ENCODE results near the gene CCDC61.

The CCDC61 gene

DNA sequence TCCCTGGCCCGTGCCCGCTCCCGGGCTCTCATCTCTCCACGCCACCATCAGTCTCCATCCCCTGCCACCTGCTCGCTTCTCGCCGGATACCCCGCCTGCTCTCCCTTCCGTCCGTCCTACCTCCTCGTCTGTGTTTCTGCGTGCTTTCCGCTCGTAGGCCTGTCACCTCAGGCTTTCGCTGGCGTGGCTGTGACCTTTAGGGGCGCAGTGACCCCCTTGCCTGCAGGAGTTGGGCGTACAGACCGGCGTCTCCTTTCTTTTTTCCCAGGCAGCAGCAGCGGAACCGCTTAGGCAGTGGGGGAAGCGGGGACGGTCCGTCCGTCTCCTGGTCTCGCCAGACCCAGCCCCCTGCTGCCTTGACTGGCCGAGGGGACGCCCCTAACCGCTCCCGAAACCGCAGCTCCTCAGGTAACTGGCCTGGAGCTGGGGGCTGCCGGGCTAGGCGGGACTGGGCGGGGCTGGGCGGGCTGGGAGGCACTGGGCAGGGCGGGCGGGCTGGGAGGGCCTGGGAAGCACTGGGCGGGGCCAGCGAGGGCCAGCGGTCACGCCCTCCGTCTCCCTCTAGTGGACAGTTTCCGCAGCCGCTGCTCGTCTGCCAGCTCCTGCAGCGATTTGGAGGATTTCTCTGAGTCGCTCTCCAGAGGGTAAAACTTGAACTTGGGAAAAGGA is 21.3 kb downstream of the CCDC61 start:
- peak; percentile 75 for DNase-seq (ENCODE audit: low spot score)

DNA sequence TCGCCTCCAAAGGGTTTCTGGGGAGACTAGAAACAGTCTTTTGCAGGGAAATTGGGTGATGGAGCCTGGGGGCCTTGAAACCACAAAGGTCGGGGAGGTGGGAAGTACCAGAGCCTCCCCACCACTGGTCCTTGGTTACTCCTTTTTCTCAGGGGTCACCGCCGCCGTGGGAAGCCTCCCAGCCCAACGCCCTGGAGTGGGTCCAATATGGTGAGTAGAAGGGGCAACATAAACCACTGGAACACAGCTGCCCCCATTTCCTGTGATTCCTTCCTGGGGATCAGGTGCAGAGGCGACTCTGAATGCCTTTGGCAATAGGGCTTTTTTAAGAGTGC is 21.8 kb downstream of the CCDC61 start:
- no peak for DNase-seq (ENCODE audit: low spot score)

DNA sequence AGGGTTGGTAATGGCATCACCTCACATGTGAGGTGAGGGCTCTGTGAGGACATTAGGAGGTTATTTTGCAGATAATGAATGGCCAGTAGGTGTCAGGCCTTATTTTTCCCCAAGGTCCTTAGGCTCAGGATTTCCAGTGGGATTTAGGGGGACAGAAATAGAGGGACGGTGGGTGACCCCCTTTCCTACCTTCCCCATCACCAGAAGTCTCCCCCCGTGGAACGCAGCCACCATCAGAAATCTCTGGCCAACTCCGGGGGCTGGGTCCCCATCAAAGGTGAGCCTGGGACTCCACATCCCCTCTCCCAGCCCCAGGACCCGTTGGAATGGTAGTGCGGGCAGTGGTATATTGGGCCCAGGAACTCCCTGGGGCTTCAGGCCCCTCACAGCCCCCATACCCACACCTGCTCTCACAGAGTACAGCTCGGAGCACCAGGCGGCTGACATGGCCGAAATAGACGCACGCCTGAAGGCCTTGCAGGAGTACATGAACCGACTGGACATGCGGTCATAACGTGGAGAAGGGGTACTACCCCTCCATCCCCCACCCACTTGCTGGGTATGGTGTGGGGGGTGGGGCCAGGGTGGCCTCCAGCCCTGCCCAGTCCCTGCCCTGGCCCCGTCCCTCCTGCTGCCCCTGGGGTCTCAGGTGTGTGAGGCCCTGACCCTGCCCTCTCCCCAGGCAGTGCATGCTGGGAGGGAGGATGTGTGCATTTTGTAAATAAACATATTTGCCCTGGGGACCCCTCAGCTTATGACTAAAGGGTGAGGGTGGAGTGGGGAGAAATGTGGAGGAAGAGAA is 22.8 kb downstream of the CCDC61 start:
- DNase-seq (ENCODE audit: low spot score), result no peak

DNA sequence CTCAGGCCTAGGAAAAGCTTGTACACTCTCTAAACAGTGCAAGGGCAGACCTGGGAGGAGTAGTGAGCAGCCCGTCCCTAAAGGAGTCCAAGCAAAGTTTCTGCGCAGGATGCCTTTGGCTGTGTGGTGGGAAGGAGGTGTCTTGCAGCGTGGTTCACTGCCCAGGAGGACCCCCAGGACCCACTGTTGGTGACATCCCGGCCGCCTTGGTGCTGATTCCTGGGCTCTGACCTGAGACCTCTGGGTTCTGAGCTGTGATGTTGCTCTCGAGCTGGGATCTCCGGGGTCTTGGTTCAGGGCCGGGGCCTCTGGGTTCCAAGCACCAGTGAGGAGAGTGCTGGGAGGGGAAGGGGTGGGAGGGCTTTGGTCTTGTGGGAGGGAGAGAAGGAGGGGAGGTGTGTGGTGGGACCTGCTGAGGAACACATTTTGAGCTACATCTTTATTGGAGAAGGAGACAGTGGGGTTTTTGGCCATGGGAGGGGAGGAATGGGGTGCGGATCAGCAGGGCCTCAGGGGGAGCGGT is 23.5 kb downstream of the CCDC61 start:
- DNase-seq (ENCODE audit: low spot score), result no peak

DNA sequence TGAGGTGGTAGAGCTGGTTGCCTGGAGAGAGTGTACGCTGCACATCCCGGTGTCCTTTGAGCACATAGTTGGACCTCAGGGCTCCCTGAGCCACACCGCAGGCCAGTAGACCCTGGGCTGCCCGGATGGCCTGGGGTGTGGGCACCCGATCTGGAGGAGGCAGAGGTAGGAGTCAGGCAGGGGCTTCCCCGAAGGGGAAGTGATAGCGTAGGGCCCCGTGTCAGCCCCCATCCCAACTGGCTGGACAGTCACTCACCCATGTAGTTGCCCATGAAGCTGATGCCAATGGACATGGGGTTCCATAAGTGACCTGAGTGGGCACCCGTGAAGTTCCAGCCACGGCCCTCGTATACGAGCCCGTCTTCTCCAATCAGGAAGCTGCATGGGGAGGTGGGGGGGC is 24.0 kb downstream of the CCDC61 start:
- DNase-seq (ENCODE audit: low spot score), result no peak

DNA sequence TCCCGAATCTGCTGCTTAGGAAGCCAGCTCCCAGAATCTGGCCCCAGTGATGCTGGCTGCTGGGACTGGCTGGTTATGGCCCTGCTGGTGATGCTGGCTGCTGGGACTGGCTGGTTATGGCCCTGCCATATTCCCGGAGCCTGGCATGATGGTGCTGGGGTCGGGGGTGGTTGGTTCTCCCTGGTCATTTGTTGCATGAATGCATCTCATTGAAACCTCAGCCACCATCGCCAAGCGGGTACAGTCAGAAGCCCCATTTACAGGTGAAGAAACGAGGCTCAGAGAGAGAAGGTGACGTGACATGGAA is 25.5 kb downstream of the CCDC61 start:
- DNase-seq (ENCODE audit: low spot score), result no peak

DNA sequence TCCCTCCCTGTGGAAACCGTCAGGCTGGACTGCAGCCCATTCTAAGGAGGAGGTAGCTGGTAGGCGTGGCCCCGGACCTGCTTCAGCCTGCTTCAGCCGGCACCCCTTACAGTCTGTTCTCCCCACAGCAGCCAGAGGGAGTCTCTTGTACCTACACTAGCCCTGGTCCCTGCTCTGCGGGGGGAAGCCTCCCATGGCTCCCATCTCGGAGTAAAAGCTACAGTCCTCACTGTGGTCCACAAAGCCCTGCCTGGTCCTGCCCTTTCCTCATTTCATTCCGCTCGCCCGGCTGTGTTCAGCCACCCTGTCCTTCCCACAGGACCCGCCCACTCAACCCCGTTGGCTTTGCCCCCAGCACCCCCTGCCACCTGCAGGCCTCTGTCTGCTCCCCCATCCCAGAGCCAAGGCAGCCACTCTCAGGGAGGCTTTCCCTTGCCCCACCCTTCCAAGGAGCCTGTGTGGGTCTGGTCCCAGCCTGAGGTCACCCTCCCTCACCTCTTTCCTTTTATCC is 26.3 kb downstream of the CCDC61 start:
- no peak for DNase-seq (ENCODE audit: low spot score)

DNA sequence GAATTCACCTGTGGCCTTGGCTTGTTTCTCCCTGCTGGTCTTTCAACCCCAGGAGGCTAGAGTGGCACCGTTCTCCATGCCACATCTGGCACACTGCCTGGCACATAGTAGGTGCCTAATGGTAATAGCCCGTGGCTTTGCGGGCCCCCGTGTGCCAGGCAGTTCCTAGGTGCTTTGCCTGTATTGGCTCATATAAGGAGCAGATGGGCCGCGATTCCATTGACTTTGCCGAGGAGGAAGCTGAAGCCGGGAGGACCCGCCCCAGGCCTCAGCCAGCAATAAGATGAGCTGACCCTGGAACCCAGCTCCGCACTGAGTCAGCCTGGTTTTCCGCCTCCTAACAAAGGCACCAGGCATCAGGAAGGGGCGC is 26.8 kb downstream of the CCDC61 start:
- DNase-seq (ENCODE audit: low spot score), result no peak

DNA sequence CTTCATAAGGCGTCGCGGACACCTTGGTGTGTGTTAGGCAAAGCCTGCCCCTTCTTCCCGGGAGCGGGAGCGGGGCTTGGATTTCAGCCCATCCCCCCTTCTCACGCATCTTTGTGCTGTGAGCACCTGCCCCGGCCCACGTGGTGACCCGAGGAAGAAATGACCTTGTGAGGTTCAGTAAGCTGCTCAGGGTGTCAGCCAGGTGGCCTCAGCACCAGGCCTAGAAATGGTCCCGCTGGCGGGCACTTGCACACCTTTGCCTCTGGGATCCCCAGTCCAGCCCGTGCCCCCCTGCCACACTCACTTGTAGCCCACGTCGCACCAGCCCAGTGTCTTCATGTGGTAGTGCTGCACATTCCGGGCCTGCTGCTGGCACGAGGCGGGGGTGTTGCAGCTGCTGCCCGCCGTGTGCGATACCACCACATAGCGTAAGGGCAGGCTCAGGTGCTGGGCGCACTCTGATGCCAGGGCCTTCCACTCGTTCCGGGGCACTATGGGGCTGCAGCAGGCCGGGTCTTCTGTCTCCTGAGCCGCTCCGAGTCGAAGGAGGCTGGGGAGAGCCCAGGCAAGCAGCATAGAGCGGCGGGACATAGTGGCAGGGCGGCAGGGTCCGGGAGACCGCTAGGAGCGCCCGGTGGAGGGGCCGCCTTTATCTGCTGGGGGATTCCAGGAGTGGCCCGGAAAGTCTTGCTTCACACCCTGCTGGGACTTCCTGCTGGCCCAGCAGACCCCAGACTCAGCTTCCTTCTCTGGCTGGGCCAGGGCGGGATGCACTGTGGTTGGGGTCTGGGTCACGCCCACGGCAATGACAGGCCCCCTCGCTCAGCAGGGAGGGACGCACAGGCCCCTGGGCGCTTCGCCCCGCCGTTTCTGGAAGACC is 27.4 kb downstream of the CCDC61 start, which contains the start of gene PGLYRP1:
Gene PGLYRP1 (minus strand): TSS at position 623 of the 880 bp plus-strand sequence. CDS start 32 bp downstream, at position 591.
- DNase-seq (ENCODE audit: low spot score), result no peak

DNA sequence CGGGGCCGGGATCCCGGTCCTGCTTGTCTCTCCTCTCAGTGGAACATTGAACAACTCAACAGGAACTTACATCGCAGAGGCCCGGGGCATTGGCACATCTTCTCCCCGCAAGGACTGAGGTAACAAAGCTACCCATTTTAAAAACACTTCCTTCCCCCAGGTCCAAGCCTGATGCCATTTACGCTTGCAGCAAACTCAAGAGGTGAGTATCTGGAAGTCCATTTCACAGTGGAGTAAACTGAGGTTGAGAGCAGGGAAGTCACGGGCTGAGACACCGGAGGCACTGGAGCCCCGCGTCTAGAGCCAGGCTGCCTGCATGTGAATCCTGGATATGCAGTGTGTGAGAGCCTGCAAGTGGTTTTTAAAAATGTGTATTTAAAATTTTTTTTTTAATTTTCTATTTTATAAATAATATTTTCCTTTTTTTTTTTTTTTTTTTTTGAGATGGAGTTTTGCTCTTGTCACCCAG is 28.1 kb downstream of the CCDC61 start:
- DNase-seq (ENCODE audit: low spot score), result no peak

DNA sequence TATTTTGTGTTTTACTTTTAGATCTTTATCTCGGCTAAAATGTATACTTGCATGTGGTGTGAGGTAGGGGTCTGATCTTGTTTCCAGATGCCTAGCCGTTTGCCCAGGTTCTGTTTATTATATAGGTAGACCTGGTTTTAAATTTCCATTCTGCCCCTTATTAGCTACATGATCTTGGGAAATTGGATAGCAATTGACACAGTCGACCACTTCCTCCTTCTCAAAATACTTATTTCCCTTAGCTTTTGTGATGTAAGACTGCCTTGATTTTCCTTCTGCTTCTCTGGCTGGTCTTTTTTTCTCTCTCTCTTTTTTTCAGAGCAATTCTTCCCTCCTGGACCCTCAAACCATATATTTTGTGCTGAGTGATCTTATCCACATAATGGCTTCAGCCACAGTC is 30.6 kb downstream of the CCDC61 start:
- DNase-seq (ENCODE audit: low spot score), result no peak

DNA sequence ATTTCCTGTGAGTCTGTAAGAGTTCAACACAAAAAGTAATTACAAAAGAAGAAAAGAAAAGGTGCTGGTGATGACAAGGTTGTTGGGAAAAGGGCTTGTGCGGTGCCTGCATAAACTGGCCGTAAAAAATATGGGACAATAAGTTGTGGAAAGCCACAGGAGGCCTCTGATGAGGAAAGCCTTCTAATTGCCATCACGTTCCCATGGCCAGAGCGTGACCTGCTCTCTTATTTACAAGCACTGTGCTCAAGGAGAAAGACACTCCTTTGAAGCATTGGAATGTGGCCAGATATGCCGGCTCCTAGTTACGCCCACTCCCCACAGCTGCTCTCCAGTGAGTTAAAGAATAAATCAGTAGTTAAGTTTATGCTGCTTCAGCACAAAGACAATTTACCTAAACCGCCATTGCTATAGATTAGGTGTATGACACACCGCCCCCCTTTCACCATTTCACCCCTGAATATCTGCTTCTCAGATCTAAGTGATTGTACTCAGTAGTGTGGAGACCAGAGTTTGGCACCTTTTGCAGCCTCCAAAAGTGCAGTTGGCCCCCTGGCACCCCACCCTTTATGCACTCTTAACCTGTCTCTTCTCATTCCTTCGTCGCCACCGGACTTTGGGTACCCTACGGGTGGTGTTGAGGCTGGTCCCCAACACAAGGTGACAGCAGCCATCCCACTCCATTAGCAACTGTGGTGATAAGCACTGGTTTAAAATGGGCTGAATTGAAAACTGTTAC is 35.7 kb downstream of the CCDC61 start:
- DNase-seq (ENCODE audit: low spot score), result no peak

DNA sequence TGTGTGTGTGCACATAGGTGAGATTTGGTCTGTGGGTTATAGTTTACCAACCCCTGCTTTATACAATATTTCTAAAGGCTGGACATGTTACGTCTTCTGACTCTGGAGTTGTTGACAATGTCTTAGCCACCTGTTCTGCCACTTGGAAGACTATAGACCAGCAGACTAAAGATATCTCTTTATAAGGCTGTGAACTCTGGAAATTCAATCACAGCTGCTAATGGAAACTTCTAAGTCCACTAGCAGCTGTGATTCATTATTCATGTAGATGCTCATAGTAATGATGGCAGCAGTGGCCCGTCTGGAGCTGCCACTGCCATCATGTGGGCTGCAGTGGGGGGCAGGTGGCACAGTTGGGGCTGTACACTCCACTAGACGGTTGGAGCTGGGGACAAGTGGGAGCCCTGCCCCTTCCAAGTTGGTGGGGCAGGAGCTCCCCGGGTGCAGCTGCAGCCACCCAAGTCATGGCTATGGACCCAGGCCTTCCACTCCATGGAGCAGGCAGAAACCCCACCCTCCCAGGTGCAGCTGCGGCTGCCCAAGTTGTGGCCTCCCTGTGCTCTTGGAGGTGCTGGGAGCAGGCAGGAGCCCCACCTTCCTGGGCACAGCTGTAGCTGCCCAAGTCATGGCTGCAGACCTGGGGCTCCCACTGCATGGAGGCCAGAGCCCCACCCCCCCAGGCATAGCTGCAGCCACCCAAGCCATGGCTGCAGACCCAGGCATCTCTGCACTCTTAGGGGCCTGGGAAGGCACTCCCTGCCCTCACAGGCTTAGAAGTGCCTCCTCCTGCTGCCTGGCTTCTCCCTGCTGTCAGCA is 36.7 kb downstream of the CCDC61 start:
- no peak for DNase-seq (ENCODE audit: low spot score)

DNA sequence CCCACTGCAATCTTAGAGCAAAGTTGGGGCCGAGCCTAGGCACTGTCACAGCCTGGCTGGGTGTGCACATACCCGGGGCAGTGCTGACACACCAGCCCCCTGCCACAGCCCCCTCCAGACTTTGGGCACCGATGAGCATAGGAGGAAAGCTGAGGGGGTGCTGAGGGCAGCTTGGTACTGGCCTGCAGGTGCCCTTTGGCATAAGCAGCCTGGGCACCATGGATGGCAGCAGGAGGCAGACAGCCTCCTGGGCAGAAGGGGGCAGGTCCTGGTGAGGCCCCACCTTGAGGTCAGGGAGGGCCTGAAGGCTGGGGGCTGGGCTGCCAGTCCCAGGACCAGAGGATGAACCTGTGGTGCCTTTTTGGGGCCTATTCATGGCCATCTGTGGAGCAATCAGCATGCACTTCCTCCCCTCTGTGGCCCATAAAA is 37.3 kb downstream of the CCDC61 start:
- DNase-seq (ENCODE audit: low spot score), result no peak

DNA sequence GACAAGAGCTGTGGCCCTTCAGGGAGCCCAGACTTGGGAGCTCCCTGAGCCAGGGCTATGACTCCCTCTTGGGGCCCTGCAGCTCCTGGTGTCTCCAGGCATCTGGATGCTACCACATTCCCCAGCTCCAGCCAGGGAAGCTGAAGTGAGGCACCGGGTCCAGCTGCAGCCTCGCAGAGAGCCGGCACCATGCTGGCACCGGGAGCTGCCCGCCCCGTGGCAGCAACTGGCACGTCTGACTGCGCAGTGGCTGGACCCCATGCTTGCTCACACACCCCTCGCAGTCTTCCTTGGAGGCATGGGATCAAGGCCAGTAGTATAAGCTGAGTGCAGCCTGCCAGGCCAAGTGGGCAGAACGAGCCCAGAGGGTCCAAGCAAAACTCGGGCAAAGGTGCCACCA is 38.1 kb downstream of the CCDC61 start:
- no peak for DNase-seq (ENCODE audit: low spot score)

DNA sequence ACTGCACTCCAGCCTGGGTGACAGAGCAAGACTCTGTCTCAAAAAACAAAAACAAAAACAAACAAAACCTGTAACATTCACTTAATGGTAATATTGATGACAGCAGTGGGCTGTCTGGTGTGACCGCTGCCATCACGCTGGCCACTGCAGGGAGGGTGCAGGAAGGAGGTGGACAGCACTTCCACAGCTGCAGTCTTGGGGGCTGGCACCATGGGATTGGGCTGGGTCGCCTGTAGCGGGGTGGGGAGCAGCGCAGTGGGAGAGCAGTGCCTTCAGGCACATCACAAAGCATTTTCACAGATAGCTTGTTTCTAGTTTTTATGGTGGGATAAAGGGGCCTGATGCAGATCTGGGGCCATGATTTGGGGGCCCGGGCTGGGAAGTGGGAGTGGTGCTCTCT is 40.3 kb downstream of the CCDC61 start:
- no peak for DNase-seq (ENCODE audit: low spot score)

DNA sequence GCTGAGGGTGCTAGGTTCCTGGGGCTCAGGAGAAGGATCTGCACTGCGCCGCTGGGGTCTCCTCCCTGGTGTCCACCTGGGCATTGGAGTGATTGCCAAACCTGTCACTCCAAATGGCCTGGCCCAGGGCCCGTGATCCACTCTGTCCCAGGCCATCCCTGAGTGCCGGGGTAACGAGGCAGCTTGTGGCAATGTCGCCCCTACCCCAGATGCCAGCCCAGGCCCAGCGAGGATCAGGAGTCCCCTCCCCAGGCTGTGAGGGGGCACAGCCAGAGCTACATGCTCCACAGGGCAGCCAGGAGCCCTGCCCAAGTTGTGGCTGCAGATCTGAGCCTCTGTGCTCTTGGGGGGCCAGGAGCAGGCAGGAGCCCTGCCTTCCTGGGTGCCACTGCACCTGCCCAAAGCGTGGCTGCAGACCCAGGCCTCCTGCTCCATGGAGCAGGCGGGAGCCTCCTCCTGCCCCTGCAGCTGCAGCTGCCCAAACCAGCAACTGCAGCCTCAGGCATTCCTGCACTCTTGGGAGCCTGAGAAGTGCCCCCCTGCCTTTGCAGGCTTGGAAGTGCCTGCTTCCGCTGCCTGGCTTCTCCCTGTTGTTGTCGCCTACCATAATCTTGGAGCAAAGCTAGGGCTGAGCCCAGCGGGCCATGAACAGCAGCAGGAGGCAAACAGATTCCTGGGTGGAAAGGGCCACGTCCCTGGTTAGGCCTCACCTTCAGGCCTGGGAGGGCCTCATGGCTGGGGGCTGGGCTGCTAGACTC is 40.9 kb downstream of the CCDC61 start:
- no peak for DNase-seq (ENCODE audit: low spot score)

DNA sequence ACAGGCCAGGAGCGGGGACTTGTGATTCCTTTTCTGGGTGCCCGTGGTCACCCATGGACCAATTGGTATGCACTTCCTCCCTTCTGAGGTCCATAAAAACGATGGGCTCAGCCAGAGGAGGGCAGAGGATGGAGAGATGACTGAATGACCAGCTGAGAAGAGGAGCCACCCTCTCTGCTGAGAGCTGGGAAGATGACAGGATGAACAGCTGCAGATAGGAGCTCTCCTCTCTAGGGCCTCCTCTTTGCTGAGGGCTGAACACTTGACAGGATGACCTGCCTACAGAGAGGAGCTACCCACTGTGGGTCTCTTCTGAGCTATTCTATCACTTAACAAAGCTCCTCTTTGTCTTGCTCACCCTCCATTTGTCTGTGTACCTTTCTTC is 41.5 kb downstream of the CCDC61 start:
- DNase-seq (ENCODE audit: low spot score), result no peak

DNA sequence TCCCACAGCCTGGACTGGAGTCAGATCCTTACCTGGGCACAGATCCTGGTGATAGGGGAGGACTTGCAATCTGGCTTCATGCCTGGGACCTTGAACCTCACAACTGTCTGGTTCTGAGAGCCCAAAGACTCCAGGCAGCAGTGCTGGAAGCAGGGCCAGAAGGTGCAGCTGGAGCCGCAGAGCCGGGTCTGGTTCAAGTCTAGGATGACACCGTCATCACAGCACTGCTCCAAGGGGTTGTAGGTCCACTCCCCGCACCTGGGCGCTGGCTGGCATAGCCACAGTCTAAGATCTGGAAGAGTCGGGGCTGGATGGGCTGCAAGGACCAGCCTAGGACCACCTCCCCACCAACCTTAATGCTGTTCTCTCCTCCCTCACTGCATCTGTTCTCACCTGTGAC is 44.9 kb downstream of the CCDC61 start:
- no peak for DNase-seq (ENCODE audit: low spot score)

DNA sequence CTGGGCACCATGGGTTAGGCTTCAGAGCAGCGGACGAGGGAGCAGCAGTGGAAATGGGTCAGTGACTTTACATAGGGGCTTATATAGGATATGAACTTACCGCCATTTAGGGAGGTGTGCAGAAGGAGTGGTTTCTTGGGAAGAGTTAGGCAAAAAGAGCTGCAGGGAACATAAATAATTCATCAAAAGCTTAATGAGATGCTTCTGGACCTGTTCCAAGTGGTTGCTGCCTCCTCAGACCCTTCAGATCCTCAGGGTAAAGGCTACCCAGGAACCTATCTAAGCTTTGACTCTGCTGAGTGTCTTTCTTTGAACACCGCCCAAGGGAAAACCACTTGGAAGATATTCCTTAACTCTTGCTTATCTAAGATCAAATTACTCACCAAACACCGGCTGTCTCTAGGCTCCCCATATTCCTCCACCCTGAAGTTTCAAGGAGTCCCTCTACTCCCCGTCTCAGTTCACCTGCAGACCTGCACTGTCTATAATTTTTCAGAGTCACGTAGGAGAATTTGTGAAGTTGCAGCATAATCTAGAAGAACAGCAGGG is 45.8 kb downstream of the CCDC61 start, which contains the start of gene IGFL4:
Gene IGFL4 (minus strand): TSS at position 51 of the 549 bp plus-strand sequence. CDS start 40 bp downstream, at position 11.
- DNase-seq (ENCODE audit: low spot score), result peak; percentile 17

Data from kidney tubule cell (primary cell).